Activated CD8-positive, alpha-beta memory T cell treated with anti-CD3 and anti-CD28 coated beads, Interleukin-2, amount 50 U/mL, for 48 hours (primary cell): ENCODE data around the gene RBL1.
"Not testable (repeated sequence)": the region's sequence is repeated elsewhere in the genome, so short reads cannot be mapped to it uniquely, and the experiment has no call there.

Source experiments
- DNase-seq: peaks from one replicate; pipeline ENCODE4 v3.0.0-alpha.2; 2020

Gene RBL1

DNA sequence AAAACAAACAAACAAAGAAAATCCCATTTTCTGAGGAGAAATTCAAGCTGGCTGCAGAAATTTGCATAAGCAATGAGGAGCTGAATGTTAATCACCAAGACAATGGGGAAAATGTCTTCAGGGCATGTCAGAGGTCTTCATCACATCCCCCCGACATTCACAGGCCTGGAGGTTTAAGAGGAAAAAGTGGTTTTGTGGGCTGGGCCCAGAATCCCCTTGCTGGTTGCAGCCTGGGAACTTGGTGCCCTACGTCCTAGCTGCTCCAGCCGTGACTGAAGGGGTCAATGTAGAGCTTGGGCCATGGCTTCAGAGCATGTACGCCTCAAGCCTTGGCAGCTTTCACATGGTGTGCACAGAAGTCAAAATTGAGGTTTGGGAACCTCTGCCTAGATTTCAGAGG lies 101.6 kb downstream of the RBL1 start:
- not testable (repeated sequence) for DNase-seq

DNA sequence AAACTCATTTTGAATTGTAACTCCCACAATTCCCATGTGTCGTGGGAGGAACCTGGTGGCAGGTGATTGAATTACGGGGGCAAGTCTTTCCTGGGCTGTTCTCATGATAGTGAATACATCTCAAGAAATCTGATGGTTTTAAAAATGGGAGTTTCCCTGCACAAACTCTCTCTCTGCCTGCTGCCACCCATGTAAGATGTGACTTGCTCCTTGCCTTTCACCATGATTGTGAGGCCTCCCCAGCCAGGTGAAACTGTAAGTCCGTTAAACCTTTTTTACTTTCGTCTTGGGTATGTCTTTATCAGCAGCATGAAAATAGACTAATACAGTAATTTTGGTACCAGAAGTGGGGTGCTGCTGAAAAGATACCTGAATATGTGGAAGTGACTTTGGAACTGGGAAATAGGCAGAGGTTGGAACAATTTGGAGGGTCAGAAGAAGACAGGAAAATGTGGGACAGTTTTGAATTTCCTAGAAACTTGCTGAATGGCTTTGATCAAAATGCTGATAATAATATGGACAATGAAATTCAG lies 102.9 kb downstream of the RBL1 start:
- no peak for DNase-seq

- no peak for DNase-seq
These were observed 104.1 kb downstream of the RBL1 start for GRCh38 chr20:36991703-36992102.

DNA sequence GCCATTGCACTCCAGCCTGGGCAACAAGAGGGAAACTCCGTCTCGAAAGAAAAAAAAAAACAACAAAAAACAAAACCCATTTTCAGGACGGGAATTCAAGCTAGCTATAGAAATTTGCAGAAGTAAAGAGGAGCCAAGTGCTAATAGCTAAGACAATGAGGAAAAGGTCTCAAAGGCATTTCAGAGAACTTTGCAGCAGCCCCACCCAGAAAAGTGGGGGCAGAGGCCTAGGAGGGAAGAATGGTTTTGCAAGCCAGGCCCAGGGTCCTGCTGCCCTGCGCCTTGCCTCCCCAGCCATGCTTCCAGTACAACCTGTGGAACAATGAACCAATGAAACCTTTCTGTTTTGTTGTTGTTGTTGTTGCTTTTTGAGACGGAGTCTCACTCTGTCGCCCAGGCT lies 106.0 kb downstream of the RBL1 start:
- DNase-seq, result no peak

DNA sequence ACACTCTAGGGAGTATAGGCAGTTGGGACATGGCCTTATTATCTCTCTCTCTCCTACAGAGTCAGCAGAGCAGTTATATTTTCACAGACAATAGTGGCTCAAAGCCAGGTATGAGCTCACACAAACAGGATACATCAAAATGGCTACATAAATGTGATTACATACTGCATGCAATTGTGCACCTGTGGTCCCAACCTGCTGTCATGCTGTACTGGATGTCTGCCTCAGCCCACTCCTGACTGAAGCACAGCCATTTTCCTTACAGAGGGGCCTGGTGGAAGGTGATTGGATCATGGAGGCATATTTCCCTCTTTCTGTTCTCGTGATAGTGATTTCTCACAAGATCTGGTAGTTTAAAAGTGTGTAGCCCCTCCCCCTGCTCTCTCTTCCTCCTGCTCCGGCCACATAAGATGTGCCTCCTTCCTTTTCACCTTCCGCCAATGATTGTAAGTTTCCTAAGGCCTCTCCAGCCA lies 107.3 kb downstream of the RBL1 start:
- no peak for DNase-seq

DNA sequence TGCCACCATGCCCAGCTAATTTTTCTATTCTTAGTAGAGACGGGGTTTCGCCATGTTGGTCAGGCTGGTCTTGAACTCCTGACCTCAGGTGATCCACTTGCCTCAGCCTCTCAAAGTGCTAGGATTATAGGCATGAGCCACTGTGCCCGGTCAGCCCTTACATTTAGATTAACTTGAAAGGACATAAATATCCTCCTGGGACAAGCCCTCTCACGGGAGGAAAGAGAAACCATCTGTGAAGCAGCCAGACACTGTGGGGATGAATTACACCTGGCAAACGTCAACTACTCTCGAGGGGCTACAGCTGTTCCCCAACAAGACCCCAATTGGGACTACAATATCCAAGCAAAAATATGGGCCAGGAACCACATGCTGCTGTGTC lies 111.5 kb downstream of the RBL1 start:
- DNase-seq, result no peak

DNA sequence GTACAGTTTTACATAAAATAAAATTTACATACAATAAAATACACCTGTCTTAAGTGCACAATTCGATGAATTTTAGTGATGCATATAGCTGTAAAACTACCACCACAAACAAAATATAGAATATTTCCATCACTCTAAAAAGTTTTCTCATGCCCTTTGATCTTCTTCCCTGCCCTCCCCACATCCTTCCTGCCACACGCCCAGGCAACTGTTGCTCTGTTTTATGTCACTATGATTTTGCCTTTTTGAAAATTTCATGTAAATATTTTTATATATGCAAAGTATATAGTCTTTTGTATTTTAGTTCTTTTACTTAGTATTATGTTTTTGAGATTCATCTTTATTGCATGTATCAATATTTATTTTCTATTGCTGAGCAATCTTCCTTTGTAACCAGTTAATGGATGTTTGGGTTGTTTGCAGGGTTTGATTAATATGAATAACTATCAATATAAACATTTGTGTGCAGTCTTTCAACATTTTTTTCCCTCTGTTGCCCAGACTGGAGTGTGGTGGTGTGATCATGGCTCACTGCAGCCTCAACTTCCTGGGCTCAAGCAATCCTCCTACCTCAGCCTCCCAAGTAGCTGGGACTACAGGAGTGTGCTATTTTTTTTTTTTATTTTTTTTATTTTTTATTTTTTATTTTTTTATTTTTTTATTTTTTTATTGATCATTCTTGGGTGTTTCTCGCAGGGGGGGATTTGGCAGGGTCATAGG lies 120.5 kb downstream of the RBL1 start:
- no peak for DNase-seq

DNA sequence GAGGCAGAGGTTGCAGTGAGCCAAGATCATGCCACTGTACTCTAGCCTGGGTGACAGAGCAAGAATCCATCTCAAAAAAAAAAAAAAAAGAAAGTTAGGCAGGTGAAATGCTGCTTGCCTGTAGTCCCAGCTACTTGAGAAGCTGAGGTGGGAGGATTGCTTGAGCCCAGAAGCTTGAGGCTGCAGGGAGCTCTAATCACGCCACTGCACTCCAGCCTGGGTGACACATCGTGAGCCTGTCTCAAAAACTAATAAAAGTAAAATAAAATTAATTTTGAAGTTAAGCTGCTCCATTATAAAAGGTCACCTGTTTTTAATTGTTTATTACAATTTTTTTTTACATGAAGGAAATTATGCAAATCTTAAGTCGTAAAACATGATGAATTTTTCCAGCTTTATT lies 121.1 kb downstream of the RBL1 start:
- DNase-seq, result no peak

- DNase-seq, result no peak
These were observed 124.7 kb downstream of the RBL1 start for GRCh38 chr20:36971103-36971502.

DNA sequence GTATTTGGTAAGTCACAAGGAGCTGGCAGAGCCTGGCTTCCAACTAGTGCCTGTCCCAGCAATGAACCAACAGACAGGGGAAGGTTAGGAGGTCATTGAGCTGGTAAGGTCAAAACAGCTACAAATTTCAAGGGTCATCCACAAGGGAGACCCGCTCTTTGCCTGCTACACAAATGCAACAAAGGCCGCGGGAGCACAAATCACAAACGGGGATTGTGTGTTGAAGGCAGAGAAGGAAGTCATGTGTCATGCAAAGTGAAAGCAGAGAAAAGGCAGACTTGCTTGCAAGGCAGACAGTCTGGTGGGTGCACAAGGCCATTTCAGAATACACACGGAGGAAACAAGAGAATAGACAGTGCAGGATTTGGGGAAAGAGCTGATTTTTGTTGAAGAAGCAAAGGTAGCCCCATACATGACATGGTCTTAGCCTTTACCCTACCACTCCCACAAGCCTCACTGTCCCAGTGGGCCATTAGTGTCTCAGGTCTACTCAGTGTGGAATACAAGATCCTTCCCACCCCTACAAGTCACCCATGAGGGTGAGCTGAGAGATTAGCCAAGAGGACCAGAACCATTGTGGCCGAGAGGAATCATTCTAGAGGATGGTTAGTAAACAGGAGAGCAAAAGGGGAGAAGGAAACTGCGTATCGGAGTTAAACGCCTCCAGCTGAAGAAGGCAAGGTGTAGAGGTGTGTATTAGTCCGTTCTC lies 126.2 kb downstream of the RBL1 start:
- peak; percentile 64 for DNase-seq

DNA sequence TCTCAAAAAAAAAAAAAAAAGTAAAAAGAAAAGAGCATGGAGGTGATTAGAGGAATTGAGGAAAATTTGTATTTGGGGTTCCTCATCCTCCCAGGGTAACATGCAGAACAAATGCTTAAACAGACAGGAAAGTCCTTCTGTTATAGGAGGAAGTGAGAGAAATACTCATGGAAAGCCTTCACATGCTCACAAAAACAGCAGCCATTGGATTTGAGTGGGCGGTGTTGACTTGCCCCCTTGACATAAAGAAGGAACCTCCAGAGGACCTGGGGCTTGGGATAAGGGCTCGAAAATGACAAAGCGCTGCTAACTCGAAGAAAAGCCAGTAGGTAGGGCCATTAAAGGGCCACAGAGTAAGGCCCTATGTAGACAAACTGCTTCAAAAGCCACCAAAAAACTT lies 126.7 kb downstream of the RBL1 start:
- DNase-seq, result no peak

DNA sequence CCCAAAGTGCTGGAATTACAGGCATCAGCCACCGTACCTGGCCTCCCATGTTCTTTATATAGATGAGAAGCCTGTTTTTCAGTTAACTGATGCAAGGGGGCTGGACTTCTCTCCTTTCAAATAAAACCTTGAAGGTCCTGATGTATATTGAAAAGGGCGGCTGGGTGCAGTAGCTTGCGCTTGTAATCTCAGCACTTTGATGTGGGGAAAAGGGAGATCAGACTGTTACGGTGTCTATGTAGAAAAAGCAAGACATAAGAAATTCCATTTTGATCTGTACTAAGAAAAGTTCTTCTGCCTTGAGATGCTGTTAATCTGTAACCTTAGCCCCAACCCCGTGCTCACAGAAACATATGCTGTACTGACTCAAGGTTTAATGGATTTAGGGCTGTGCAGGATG lies 128.2 kb downstream of the RBL1 start:
- DNase-seq, result no peak

DNA sequence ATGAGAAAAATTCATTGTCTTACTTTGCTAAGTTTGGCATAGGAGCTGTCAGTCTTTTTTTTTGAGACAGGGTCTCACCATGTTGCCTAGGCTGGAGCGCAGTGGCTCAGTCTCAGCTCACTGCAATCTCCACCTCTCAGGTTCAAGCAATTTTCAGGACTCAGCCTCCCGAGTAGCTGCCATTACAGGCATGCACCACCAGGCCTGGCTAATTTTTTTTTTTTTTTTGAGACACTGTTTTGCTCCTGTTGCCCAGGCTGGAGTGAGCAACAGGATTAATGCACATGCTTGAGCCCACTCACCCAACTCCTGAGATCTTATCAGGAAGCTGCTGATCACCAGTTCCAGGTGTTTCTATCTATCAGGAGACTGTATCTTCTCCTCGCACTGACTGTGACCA lies 128.8 kb downstream of the RBL1 start:
- not testable (repeated sequence) for DNase-seq

GRCh38 chr20:36962354-36962941 lies 133.3 kb downstream of the RBL1 start:
- DNase-seq, result not testable (repeated sequence)

- no peak for DNase-seq
These were observed 136.6 kb downstream of the RBL1 start for GRCh38 chr20:36959242-36959641.

DNA sequence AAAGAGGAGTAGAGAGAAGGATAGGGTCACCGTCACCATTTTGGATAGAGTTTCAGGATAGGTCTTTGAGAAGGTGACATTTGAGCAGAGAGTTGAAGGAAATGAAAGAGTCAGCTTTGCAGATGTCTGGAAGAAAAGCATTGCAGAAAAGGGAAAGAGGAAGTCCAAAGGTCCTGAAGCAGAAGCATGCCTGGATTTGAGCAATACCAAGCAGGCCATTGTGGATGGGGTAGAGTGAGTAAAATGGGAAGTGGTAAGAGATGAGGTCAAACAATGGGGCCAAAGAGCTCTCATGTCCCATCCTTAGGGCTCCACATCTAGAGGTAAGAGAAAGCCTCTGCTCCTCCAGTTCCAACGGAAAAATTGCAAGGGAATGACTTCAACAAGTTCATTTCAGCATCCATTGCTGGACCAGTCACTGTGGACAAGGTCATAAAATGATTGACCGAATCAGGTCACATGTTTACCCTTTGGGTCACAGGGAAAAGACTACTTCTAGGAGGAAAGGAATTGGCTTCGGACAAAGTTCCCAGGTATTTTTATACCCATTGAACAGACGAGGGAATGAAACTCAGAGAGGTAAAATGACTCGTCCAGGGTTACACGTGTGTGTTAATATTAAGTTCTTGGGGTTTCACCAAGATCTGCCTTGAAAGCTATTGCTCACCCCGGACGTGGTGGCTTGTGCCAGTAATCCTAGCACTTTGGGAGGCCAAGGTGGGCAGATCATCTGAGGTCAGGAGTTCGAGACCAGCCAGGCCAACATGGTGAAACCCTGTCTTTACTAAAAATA lies 137.7 kb downstream of the RBL1 start:
- no peak for DNase-seq

GRCh38 chr20:36956674-36957073 lies 139.1 kb downstream of the RBL1 start:
- no peak for DNase-seq

DNA sequence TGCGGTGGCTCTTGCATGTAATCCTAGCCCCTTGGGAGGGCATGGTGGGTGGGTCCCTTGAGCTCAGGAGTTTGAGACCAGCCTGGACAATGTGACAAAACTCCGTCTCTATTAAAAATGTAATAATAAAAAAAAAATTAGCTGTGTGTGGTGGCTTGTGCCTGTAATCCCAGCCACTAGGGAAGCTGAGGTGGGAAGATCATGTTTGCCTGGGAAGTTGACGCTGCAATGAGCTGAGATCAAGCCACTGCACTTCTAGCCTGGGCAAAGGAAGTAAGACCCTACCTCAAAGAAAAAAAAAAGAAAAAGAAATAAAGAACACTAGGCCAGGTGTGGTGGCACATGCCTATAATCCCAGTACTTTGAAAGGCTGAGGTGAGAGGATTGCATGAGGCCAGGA lies 139.8 kb downstream of the RBL1 start:
- no peak for DNase-seq

GRCh38 chr20:36951979-36952738 lies 143.6 kb downstream of the RBL1 start:
- no peak for DNase-seq

DNA sequence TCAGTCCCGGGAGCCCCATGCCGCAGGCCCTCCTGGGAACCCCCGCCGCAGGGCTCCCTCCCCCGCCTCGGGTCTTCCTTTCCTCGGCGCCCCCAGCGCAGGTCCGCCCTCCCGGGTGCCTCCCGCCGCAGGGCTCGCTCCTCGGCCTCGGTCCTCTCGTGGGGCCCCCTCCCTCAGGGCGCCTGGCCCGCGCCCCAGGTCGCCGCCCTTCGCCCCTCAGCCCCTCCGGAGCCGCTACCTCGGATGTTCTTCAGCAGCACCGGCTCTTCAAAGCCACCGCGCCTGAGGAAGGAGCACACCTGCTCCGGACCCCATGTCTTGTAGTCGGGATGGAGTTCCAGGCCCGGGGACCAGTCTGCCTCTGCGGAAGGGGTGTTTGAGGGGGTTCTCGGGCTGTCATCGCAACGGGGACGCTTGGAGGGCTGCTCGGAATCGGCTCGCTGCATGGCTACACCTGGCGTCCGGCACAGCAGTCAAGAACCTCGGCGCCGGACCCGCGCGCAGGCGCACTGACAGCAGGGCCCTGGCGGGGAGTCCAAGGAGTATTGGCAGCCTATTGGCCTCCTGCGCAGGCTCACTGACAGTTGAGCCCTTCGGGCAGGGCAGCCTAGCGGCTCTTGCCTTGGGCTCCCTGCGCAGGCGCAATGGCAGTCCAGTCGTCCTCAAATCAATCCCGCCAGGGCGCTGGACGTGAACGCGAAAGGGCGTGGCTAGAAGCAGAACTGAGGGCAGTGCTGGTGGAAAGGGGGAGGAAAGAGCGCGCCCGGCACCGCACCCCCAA lies 144.4 kb downstream of the RBL1 start, which contains the start of gene SAMHD1:
Gene SAMHD1 (minus strand): TSS at position 511 of the 781 bp plus-strand sequence. CDS start 65 bp downstream, at position 446.
- peak; percentile 95 for DNase-seq
